ENCODE measurements around the gene P2RX6.

Gene P2RX6

DNA sequence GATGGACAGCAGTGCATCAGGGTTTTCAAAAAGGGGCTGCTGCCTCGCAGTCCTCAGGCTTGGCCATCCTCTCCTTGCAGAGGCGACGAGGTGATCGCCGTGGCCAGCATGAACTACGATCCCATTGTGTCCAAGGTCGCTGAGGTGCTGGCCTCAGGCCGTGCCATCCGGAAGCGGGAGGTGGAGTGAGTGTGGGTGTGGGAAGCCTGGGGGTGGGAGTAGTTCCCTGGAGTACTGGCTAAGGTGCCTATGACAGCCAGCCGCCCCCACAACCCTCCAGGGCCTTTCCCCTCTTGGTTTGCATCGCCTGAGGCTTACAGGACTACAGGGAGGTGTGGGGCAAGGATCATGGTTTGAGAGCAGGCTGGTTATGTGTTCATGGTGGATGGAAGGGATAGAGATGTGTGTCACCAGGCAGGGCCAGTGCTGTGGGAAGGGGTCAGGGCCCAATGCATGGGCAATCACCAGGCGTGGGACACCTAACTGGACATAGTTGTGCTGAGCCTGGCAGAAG, 35.0 kb upstream of the P2RX6 start:
- no peak for DNase-seq (ENCODE audit: low read depth)

DNA sequence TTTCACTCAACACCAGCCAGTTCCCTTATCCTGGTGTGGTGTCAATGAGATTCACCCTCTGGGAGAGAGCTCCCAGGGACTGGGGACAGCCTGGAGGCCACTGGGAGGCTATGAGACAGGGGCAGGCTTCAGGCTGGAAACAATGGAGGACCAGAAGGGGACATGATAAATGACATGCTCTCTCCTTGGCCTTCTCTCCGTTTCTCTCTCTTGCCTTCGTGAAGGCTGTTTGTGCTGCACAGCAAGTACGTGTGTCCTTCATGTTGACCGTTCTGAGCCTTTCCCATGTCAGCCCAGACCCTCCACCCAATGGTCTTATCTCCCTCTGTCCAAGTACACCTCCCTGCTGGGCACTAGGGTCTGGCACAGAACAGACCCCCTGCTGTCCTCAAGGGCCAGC, 34.4 kb upstream of the P2RX6 start:
- no peak for DNase-seq (ENCODE audit: low read depth)

DNA sequence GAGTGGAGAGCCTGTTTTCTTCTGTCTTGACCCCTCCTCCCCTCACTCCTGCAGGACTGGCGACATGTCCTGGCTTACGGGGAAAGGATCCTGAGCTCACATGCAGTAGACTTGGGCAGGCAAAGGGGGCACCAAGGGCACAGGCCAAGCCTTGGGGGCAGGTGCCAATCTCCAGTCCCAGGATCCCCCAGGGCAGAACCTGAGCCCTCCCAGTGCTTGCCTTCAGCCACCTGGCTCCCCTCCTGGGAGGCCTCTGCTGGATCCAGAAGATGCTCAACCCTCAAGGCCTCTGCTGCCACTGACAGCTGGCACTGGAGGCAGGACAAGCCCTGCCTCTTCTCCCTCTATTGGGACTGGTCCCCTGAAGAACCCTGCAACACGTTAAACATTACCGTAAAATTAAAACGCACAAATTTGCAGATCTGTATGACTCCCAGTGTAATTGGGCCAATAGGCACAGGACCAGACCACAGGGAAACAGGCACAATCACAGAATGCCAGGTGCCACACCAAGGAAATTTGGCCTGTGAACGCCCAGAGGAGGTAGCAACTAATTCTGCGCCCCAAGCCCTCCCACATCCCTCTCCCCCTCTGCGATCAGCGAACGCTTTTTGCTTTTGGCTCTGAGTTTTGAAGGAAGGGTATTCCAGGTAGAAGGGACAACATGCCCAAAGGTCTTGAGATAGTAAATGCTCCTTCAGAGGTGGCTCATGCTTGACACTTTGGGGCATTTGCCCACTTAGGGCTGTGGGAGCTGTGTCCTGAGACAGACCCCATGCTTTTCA, 33.8 kb upstream of the P2RX6 start:
- no peak for DNase-seq (ENCODE audit: low read depth)

DNA sequence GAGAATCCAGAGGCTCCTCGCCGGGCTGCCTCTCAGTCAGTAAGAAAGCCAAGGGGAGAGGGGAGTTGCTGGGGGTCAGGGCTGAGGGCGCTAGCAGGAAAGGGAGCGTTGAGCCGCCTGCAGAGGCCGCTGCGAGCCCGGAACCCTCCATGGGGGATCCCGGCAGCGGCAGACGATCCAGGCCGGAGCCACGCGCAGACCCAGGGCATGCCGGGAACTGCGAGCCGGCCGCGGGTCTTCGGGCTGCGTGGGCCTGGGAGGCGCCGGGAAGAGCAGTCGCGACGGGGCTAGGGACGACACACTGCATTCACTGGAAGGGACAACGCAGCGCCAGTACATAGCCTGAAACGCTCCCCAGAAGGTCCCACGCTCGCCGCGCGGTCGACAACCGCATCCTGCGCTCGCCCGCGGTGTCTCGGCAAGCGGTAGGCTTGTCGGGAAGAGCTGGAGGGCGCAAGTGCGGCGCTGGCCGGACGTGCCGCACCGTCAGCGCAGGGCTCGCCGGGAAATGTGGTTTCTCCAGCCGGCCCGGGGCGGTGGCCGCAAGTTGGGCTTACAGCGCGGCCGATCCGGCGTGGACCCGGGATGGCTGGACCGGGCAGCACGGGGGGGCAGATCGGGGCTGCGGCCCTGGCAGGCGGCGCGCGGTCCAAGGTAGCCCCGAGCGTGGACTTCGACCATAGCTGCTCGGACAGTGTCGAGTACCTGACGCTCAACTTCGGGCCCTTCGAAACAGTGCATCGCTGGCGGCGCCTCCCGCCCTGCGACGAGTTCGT, 33.0 kb upstream of the P2RX6 start, which contains the start of gene LZTR1:
LZTR1 (plus strand) TSS at position 511 of the 776 bp plus-strand sequence; CDS start at position 586, 75 bp downstream.
- peak; percentile 48 for DNase-seq (ENCODE audit: low read depth)

DNA sequence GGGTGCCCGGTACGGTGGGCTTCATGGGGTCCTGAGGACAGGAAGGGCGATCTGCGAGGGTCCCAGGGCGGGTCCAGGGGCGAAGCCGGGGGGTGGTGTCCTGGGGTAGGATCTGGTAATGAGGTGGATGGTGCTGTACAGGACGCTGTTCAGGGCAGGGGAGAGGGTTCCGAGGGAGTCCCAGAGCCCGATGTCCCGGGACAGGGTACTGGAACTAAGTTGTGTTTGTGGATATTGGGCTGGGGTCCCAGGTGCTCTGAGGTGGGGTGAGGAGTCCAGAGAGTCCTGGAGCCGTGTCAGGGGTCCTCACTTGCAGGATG, 32.4 kb upstream of the P2RX6 start:
- no peak for DNase-seq (ENCODE audit: low read depth)

DNA sequence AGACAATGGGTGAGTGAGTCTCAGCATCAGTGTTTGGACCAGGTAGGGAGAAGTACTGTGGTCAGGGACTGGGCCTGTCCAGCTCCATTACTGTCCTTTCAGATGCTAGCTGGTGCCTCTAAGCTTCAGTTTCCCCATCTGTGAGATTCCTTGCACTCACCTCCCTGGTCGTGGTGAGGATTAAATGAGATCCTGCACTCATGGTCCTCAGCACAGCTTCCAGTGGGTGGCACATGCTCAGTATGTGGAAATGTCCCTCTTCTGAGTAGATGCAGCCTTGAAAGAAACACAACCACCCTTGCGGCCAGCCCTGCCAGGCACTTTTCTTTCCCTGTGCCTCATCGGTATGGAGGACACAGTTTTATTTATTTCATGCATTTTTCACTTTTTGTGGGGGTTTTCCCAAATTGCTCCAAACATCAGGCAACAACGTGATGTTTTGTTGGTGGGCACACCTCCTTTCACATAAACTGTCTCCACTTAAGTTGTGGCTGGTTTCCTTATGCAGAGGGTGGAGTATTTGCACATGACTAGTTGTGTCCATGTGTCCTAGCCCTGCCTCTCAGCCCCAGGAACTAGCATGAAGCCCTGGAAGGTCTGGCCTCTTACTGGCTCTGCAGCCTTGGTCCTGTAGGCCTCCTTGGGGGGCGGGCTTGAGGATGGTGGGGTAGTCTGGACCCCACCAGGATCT, 31.7 kb upstream of the P2RX6 start:
- DNase-seq (ENCODE audit: low read depth), result no peak

DNA sequence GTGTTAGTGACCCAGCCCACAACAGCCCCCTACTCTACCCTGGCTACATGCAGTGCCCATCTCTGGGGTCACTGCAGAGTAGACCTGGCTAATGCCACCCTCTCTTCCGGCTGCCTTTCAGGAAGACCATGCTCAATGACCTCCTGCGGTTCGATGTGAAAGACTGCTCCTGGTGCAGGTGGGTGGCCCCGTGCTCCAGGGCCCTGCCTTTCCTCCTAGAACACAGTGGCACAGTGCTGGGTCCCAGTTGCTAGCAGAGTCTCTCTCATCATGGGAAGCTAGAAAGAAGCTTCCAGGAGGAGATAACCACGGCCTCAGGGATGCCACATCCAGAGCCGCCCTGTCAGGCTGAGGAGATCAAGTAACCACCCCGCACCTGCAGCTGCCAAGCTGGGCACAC, 29.2 kb upstream of the P2RX6 start:
- no peak for DNase-seq (ENCODE audit: low read depth)

DNA sequence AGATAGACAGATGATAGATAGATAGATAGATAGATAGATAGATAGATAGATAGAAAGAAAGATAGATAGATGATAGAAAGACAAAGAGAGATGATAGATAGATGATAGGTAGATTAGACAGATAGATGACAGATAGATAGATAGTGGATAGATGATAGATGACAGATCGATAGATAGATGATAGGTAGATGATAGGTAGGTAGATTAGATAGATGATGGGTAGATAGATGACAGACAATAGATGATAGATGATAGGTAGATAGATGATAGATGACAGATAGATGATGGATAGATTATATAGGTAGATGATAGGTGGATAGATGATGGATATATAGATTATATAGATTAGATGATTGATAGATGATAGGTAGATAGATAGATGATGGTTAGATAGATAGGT, 28.6 kb upstream of the P2RX6 start:
- no peak for DNase-seq (ENCODE audit: low read depth)

DNA sequence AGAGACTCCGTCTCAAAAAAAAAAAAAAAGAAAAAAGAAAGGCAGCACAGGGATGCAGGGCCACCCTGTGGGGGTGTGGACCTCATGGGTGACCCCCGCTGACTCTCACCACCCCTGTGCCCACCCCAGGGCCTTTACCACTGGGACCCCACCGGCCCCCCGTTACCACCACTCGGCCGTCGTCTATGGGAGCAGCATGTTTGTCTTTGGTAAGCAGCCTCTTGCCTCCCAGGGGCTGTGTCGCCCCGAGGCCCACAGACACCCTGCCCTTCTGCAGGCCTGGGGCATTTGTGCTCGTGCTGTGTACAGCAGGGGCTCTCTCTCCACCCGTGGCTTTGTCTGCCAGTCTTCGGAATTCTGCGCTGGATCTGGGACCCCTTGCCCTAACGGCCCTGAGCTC, 27.6 kb upstream of the P2RX6 start:
- no peak for DNase-seq (ENCODE audit: low read depth)

DNA sequence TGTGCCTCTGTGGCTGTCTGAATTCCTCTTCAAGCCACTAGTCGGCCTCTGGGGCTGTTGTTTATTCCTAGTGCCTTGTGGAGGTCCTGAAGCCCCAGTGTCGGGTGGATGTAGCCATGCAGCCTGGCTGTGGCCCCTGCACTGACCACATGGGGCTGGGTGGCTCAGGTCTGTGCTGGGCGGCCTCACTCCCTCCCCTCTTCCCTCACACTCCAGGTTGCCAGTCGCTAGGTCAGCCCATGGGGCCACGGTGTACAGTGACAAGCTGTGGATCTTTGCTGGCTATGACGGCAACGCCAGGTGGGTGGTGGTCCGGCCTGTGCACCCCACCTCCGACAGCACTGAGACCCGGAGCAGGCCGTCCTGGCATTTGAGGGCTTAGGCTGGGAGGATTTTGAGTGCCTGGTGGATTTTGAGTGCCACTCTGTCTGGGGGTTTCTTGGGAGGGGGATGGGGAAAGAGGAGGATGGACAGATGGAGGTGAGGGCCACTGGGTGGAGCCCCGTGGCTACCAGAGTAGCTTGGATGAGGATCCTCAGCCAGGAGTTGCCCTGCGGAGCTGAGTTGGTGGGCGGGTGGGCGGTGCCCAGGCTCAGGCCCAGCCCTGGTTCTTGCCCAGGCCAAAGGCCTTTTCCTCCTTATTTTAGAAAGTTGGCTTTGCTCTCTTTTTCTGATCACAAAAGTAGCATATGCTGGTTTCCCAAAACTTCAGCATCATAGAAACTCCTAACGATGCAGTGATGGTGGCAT, 26.2 kb upstream of the P2RX6 start:
- no peak for DNase-seq (ENCODE audit: low read depth)

DNA sequence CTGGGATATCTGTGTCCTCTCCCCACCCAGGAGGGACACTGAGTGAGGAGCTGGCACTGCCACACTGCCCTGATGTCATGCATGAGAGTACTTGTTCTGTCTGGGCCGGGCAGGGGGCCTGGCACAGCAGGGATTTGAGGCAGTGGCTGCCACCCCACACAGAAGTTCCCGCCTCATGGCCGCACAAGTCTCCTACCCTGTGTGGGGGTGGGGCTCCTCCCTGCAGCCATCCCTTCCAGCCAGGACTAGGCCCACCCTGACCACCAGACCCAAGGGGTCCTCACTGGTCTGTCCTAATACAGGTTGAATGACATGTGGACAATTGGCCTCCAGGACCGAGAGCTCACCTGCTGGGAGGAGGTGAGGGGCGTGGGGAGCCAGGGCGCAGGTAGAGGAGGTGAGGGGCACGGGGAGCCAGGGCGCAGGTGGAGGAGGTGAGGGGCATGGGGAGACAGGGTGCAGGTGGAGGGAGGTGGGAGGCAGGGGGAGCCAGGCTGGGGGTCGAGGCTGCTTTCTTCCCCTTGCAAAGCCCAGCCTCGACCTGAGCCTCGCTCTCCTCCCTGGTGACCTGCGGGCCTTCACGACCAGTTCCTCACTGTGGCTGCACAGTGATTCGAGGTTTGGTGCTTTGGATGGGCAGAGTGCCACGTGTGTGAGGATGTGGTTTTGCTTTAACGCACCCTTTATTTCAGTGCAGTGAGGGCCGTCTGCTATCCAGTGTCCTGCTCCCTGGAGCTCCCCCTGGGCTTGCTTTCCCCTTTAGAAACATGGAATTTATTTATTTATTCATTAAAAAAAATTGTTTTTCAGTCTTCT, 25.4 kb upstream of the P2RX6 start:
- no peak for DNase-seq (ENCODE audit: low read depth)

DNA sequence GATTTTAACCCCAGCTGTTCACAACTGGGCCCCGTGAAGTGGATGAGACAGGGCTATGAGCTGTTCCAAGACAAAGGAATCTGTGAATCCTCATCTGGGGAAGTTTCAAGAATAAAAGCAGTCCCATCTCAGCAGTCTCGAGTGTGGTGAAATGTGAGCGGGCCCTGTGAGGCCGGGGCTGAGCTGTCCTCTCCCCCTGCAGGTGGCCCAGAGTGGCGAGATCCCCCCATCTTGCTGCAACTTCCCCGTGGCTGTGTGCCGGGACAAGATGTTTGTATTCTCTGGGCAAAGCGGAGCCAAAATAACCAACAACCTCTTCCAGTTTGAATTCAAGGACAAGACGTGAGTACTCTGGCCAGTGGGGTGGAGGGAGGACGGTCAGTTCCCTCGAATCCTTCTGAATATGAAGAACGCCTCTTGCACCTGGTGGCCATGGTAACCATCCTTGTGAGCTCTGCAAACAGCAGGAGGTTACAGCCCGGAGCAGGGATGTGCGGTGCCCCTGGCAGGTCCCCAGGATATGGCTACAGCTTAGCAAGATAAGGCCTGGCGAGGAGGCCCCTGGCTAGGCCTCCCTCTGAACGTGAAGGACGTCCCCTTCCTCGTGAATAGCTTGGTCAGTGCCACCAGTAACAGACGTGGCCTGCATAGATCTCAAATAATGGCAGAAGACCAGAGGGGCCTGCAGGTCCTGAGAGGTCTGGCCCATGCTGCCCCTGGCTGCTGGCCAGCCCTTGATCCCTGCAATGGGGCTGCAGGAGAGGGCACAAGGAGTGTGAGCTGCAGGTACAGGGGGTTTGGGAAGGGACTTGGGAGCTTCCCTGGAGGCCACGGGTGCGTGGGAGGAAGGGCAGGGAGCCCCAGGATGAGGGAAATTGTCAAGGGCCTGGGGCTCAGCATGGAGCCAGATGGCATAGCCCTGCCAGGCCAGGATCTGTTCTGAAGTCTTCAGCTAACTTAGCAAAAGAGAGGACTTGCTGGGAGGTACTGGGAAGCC, 24.5 kb upstream of the P2RX6 start:
- no peak for DNase-seq (ENCODE audit: low read depth)

DNA sequence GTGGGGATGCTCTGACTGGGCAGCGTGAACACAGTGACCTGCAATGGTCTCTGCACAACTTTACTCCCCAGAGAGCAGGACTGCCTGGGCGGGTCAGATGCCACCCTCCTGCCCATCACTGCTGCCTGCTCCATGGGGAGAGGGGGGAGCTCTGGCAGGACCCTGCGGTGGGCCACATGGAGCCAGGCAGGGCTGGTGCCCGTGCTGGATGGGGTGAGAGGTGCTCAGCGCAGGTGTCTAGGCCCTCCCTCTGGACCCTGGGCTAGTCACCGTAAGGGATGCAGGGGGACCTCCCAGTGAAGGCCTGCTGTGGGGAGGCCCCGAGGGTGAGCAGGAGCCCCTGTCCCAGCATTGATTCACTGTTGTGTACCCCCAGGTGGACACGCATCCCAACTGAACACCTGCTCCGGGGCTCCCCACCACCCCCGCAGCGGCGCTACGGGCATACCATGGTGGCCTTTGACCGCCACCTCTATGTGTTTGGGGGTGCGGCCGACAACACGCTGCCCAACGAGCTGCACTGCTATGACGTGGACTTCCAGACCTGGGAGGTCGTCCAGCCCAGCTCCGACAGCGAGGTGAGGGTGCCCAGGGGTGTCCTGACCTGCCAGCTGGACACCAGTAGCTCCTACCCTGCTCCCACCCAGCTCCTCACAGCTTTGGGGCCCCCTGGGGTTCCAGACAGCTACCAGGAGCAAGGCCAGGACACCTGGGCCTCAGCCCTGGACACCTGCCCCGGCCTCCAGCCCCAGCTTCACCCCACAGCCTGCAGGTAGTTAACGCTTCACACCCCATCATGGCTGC, 23.5 kb upstream of the P2RX6 start:
- no peak for DNase-seq (ENCODE audit: low read depth)

DNA sequence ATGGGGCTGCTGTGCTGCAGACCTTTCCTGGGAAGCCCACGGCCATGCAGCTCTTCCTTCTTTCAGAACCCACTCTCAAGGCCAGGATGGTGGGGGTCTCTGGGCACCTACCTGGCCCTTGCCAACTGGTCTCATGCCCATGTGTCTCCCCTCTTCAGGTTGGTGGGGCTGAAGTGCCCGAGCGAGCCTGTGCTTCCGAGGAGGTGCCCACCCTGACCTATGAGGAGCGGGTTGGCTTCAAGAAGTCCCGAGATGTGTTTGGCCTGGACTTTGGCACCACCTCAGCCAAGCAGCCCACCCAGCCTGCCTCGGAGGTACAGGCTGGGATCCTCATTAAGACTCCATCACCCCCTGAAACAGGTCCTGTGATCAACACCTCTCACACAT, 22.9 kb upstream of the P2RX6 start:
- no peak for DNase-seq (ENCODE audit: low read depth)

DNA sequence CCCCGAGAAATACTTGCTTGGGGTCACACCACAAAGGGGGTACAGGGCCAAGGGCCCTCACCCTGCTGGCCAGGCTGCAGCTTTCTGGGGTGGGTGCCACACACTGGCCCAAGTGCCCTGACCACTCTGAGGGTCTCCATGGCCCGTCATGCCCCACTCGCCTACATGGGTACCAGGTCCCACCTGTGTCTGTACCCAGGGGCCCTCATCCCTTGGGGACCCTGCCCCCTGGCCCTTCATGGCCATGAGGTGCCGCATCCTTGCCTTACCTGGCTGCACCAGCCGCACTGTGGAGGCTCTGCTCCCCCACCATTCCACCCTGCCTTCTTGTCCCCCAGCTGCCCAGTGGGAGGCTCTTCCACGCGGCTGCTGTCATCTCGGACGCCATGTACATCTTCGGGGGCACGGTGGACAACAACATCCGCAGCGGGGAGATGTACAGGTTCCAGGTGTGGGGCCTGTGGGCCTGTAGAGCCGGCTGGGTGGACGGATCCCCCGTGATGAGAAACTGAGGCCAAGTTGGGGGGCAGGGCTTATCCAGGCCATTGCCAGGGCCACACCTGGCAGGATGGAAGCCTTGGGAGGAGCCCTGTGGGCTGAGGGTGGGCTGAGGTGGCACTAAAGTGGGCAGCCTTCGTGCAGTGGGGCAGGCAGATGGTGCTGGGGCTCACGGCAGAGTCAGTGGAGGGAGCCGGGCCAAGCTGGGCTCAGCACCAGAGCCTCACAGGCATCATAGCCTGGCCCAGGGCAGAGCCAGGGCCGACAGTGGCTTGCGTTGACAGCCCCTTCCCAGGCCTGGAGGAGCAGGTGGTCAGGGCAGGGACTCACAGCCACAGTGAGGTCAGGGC, 22.3 kb upstream of the P2RX6 start:
- no peak for DNase-seq (ENCODE audit: low read depth)

DNA sequence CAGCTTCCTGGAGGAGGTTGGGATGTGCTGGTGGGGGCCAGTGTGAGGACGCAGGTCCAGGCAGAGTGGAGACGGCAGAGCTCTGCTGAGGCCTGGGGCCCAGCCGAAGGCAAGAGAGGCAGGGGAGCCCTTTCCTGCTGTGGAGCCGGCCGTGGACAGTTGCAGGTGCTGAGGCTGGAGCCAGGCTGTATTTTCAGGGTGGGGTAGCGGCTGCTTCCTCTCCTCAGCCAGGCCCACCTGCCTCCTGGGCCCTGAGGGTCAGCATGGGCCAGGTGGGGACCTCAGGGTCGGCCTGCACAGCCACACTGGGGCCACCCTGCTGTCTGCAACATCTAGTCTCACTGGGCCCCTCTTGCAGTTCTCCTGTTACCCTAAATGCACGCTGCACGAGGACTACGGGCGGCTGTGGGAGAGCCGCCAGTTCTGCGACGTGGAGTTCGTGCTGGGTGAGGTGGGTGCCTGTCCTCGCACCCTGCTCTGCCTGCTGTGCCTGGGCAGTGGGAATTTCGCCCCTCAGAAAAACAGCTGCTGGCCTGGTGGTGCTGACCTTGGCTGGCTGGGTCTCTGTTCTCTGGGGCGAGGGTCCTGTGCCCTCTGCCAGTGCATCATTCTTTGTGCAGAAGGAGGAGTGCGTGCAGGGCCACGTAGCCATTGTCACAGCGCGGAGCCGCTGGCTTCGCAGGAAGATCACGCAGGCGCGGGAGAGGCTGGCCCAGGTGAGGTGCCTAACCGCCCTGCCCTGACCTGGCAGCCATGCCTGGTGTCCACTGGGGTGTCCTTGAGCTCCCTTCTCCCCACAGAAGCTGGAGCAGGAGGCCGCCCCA, 21.4 kb upstream of the P2RX6 start:
- DNase-seq (ENCODE audit: low read depth), result no peak

Data from T-helper 22 cell (primary cell).